B cell (primary cell): Measurements from ENCODE around the gene NRN1L. TPM values are rescaled to one million over a fixed set of nuclear protein-coding genes. Genes with fewer than 3 reads are reported as not detected.

ENCODE experiments used
- ATAC-seq: fragments of 200-7000 bp; cut with Tn5 transposase; one replicate; pipeline ENCODE4 v1.10.0; 2021; ENCODE audit warnings: low read depth, mild to moderate bottlenecking, moderate number of reproducible peaks, moderate library complexity
- CTCF ChIA-PET: fragments of 350-600 bp; sonication (Branson Sonifier 250); formaldehyde crosslinking; loops from one replicate; lab custom pipeline; 2021; ENCODE audit warnings: antibody characterized with exemption, inconsistent platforms; lab: Charles Lee
- POLR2A ChIA-PET: fragments of 350-600 bp; sonication (Branson Sonifier 250); formaldehyde crosslinking; loops from one replicate; lab custom pipeline; 2021; ENCODE audit warnings: antibody characterized with exemption; lab: Charles Lee
- DNase-seq: peaks from one replicate; pipeline ENCODE4 v3.0.0; 2013
- H2AFZ ChIP-seq: 2 replicates; pipeline ENCODE4 v1.6.1; 2012; ENCODE audit warnings: mild to moderate bottlenecking, low read depth, low read length; ENCODE audit not compliant: insufficient read depth, poor library complexity, severe bottlenecking
- H3K27ac ChIP-seq, 2 donors: 1 replicate in 1 of 2; 2 replicates in 1 of 2; pipeline ENCODE4 v1.5.1; 2012 to 2013; ENCODE audit warnings: low read length in 2 of 2, mild to moderate bottlenecking in 2 of 2, moderate library complexity in 1 of 2
- H3K27me3 ChIP-seq, 4 experiments: fragments of 200-600 bp in 1 of 4; sonication (generic) in 1 of 4; replicated peaks in 1 of 4; 1 replicate in 2 of 4; 2 replicates in 2 of 4; pipeline versions ENCODE4 v1.6.1 to v1.7.0; 2013 to 2016; ENCODE audit warnings: low read length in 3 of 4, mild to moderate bottlenecking in 2 of 4, mixed read lengths in 1 of 4, moderate library complexity in 1 of 4; ENCODE audit not compliant: insufficient read depth in 4 of 4, control insufficient read depth in 3 of 4; ENCODE audit errors: control extremely low read depth in 1 of 4
- H3K36me3 ChIP-seq, 2 experiments: replicated peaks in 1 of 2; 1 replicate in 1 of 2; 2 replicates in 1 of 2; pipeline versions ENCODE4 v1.6.1 to v1.7.1; 2013; ENCODE audit warnings: low read length in 1 of 2; ENCODE audit not compliant: insufficient read depth in 2 of 2, control insufficient read depth in 1 of 2; ENCODE audit errors: control extremely low read depth in 1 of 2, extremely low read depth in 1 of 2
- H3K4me1 ChIP-seq, 2 donors: fragments of 200-600 bp in 1 of 2; sonication (generic) in 1 of 2; 1 replicate in 1 of 2; 2 replicates in 1 of 2; pipeline versions ENCODE4 v1.5.1 to v1.6.1; 2013 to 2017; ENCODE audit warnings: low read length in 2 of 2; ENCODE audit not compliant: control insufficient read depth in 2 of 2, insufficient read depth in 2 of 2
- H3K4me2 ChIP-seq: replicated peaks from 2 replicates; pipeline ENCODE3; 2012; ENCODE audit warnings: mild to moderate bottlenecking, low read depth, low read length; ENCODE audit not compliant: poor library complexity, severe bottlenecking
- H3K4me3 ChIP-seq, 5 experiments: fragments of 200-600 bp in 1 of 5; sonication (generic) in 1 of 5; 1 replicate in 3 of 5; 2 replicates in 2 of 5; pipeline versions ENCODE4 v1.5.1 to v1.7.0; 2011 to 2016; ENCODE audit warnings: low read length in 4 of 5, mild to moderate bottlenecking in 4 of 5, low read depth in 2 of 5, control low read depth in 1 of 5, moderate library complexity in 1 of 5; ENCODE audit not compliant: insufficient read depth in 1 of 5; ENCODE audit errors: control extremely low read depth in 1 of 5, extremely low read depth in 1 of 5
- H3K79me2 ChIP-seq: fragments of 200-600 bp; sonication (generic); one replicate; pipeline ENCODE4 v1.6.0; 2016; ENCODE audit warnings: low read length; ENCODE audit not compliant: control insufficient read depth, insufficient read depth
- H3K9ac ChIP-seq: fragments of 200-600 bp; sonication (generic); 2 replicates; pipeline ENCODE4 v1.6.1; 2017; ENCODE audit warnings: mild to moderate bottlenecking, low read length, moderate library complexity
- H3K9me3 ChIP-seq, 3 donors: one replicate each; pipeline versions ENCODE4 v1.6.1 to v1.7.1; 2013; ENCODE audit warnings: low read length in 2 of 3; ENCODE audit not compliant: control insufficient read depth in 2 of 3, insufficient read depth in 1 of 3; ENCODE audit errors: control extremely low read depth in 1 of 3
- H4K20me1 ChIP-seq: 2 replicates; pipeline ENCODE4 v1.6.0; 2012; ENCODE audit warnings: mild to moderate bottlenecking, low read length; ENCODE audit not compliant: insufficient read depth, control insufficient read depth, poor library complexity, severe bottlenecking
- H3K27ac Mint-ChIP-seq: one replicate; pipeline ENCODE4 v1.8.0; 2021; ENCODE audit warnings: mixed read lengths
- H3K27me3 Mint-ChIP-seq: one replicate; pipeline ENCODE4 v1.8.0; 2021; ENCODE audit warnings: mixed read lengths
- H3K4me1 Mint-ChIP-seq: one replicate; pipeline ENCODE4 v1.8.0; 2021; ENCODE audit warnings: mixed read lengths
- H3K4me3 Mint-ChIP-seq: one replicate; pipeline ENCODE4 v1.8.0; 2021; ENCODE audit warnings: mixed read lengths
- H3K9me3 Mint-ChIP-seq: one replicate; pipeline ENCODE4 v1.8.0; 2022; ENCODE audit warnings: mixed read lengths; ENCODE audit not compliant: insufficient read depth
- CTCF ChIP-seq: fragments of 200-600 bp; IDR thresholded peaks from one replicate; pipeline ENCODE4 v1.8.0; 2022; ENCODE audit warnings: antibody characterized with exemption, mild to moderate bottlenecking
- EZH2 ChIP-seq: IDR thresholded peaks from 2 replicates; pipeline ENCODE4 v1.6.1; 2012; ENCODE audit warnings: borderline replicate concordance, low read depth, mild to moderate bottlenecking, moderate library complexity, low read length; ENCODE audit not compliant: insufficient read depth, poor library complexity, severe bottlenecking
- WGBS: methylation state at CpG from one replicate; pipeline ENCODE4 v1.1.5; 2013; ENCODE audit warnings: missing lambda C conversion rate; ENCODE audit not compliant: insufficient coverage; 5-methylcytosine and 5-hydroxymethylcytosine counted together
- intact Hi-C: fragments of 100-400 bp; cut with micrococcal nuclease; formaldehyde crosslinking; loops from one replicate; pipeline ENCODE4 v1.10.0; 2022
- polyA plus RNA-seq: library from polyadenylated mRNA; depleted of rRNA; stranded (reverse); fragments of >200 nt; gene quantifications from 2 replicates; pipeline ENCODE4 v1.2.3, GENCODE V29; 2012
- total RNA-seq, 2 donors: library from RNA; stranded (reverse); fragments of 120-200 nt in 1 of 2; gene quantifications; 1 replicate in 1 of 2; 2 replicates in 1 of 2; pipeline versions ENCODE4 v1.2.3 to v1.2.4, GENCODE V29; 2013 to 2022

Gene NRN1L
- total and polyA plus RNA-seq, 2 donors (not counting 1 experiment from before 2014, with no cell fraction given) = 2.1 to 4.1 TPM

GRCh38 chr16:67892899-67893742, 8.4 kb downstream of the NRN1L start, which contains the start of gene PSKH1:
PSKH1 (plus strand) TSS chr16:67893254; CDS start chr16:67908750, 15,496 bp downstream.
- Histone ChIP-seq H3K9me3 (no peaks in the 10 kb centered on the region), H2AFZ (peak within 1 kb of the TSS; percentile 72), H3K4me1 (peaks cover 16 to 18% of the 10 kb centered on the region in 2 donors), H3K79me2 (peaks cover 59% of the 10 kb centered on the region), H4K20me1 (peaks cover 21% of the 10 kb centered on the region), H3K4me2 (peak within 1 kb of the TSS; percentile 92), H3K4me3 (peak within 1 kb of the TSS; percentile 61 to 92 (median 76)), H3K27me3 (no peaks in the 10 kb centered on the region), H3K9ac (peak within 1 kb of the TSS; percentile 91), H3K36me3 (no peaks in the 10 kb centered on the region), H3K27ac (peak within 1 kb of the TSS; percentile 77 to 95)
- ChIA-PET POLR2A (interaction anchor here (0.5 to 2.2 kb wide), 4 partner anchors 33 to 307 kb away, joined by 3 to 19 read pairs (median 4); partner anchors contain the start of gene PSMB10), CTCF (interaction anchor here (0.6 to 3.0 kb wide), 10 partner anchors 9 to 956 kb away, joined by 3 to 23 read pairs (median 4); partner anchors contain the start of gene NRN1L)
- Mint-ChIP-seq H3K9me3 (no peaks in the 10 kb centered on the region), H3K27me3 (no peaks in the 10 kb centered on the region), H3K4me1 (peaks cover 31% of the 10 kb centered on the region), H3K27ac (peak within 1 kb of the TSS; percentile 85), H3K4me3 (peak within 1 kb of the TSS; percentile 90)
- ATAC-seq (peak; percentile 99), DNase-seq (peak; percentile 95)
- under 1% methylated on average over 89 of the region's 90 CpGs for WGBS
- intact Hi-C loops = loop anchor here (1.0 to 5.0 kb wide), 7 partner anchors 21 to 191 kb away; partner anchors contain the start of genes CENPT, DDX28, DUS2 and NUTF2
- TF ChIP-seq CTCF = no peak
- TF ChIP-seq EZH2 = no peak
